ENCODE measurements around the gene CD6.

The CD6 gene

GRCh38 chr11:61049063-61049377 is 77.5 kb downstream of the CD6 start:
- ChIA-PET CTCF (no interaction called here), POLR2A (no interaction called here)
- no peak for DNase-seq (ENCODE audit: extremely low spot score)
- TF ChIP-seq SUZ12 (IDR thresholded peaks at IDR 0.05) (no peak), ARNT (IDR thresholded peaks at IDR 0.05) (no peak), FOXK2 (IDR thresholded peaks at IDR 0.05) (no peak), SP1 (IDR thresholded peaks at IDR 0.05) (no peak), FOXM1 (IDR thresholded peaks at IDR 0.05; ENCODE audit: borderline replicate concordance) (no peak), FOXA1 (IDR thresholded peaks at IDR 0.05) (no peak), HDGF (IDR thresholded peaks at IDR 0.05; ENCODE audit: borderline replicate concordance) (no peak), ZNF384 (IDR thresholded peaks at IDR 0.05) (no peak), CTBP1 (IDR thresholded peaks at IDR 0.05; ENCODE audit: borderline replicate concordance) (no peak), BHLHE40 (IDR thresholded peaks at IDR 0.05; ENCODE audit: borderline replicate concordance) (no peak), TARDBP (IDR thresholded peaks at IDR 0.05) (no peak), L3MBTL2 (conservative IDR thresholded peaks at IDR 0.05) (no peak), PKNOX1 (IDR thresholded peaks at IDR 0.05) (no peak), LEF1 (IDR thresholded peaks at IDR 0.05; ENCODE audit: borderline replicate concordance) (no peak), NFRKB (IDR thresholded peaks at IDR 0.05) (no peak), ELF4 (IDR thresholded peaks at IDR 0.05) (no peak)

- no peak for DNase-seq (ENCODE audit: extremely low spot score)
- ChIA-PET POLR2A (no interaction called here), CTCF (no interaction called here)
- TF ChIP-seq TARDBP (IDR thresholded peaks at IDR 0.05) = no peak
- TF ChIP-seq NFRKB (IDR thresholded peaks at IDR 0.05) = no peak
- no peak for TF ChIP-seq PKNOX1 (IDR thresholded peaks at IDR 0.05)
- TF ChIP-seq BHLHE40 (IDR thresholded peaks at IDR 0.05; ENCODE audit: borderline replicate concordance) = no peak
- TF ChIP-seq CTBP1 (IDR thresholded peaks at IDR 0.05; ENCODE audit: borderline replicate concordance) = no peak
- no peak for TF ChIP-seq ELF4 (IDR thresholded peaks at IDR 0.05)
- no peak for TF ChIP-seq FOXK2 (IDR thresholded peaks at IDR 0.05)
Measured at GRCh38 chr11:61049859-61050258, 78.4 kb downstream of the CD6 start.

GRCh38 chr11:61052182-61052972 is 80.9 kb downstream of the CD6 start:
- no peak for TF ChIP-seq ZNF384 (IDR thresholded peaks at IDR 0.05)
- no peak for TF ChIP-seq SP1 (IDR thresholded peaks at IDR 0.05)
- no peak for TF ChIP-seq LEF1 (IDR thresholded peaks at IDR 0.05; ENCODE audit: borderline replicate concordance)
- TF ChIP-seq L3MBTL2 (conservative IDR thresholded peaks at IDR 0.05) = no peak
- no peak for TF ChIP-seq BHLHE40 (IDR thresholded peaks at IDR 0.05; ENCODE audit: borderline replicate concordance)
- no peak for TF ChIP-seq ELF4 (IDR thresholded peaks at IDR 0.05)
- TF ChIP-seq NFRKB (IDR thresholded peaks at IDR 0.05) = no peak
- no peak for TF ChIP-seq CTBP1 (IDR thresholded peaks at IDR 0.05; ENCODE audit: borderline replicate concordance)
- ChIA-PET POLR2A (no interaction called here), CTCF (no interaction called here)
- no peak for DNase-seq (ENCODE audit: extremely low spot score)

- ChIA-PET POLR2A (no interaction called here), CTCF (no interaction called here)
- TF ChIP-seq PKNOX1 (IDR thresholded peaks at IDR 0.05) (no peak), HDGF (IDR thresholded peaks at IDR 0.05; ENCODE audit: borderline replicate concordance) (no peak), LEF1 (IDR thresholded peaks at IDR 0.05; ENCODE audit: borderline replicate concordance) (no peak), ELF4 (IDR thresholded peaks at IDR 0.05) (no peak)
- no peak for DNase-seq (ENCODE audit: extremely low spot score)
Measured at GRCh38 chr11:61053191-61053590, 81.7 kb downstream of the CD6 start.

GRCh38 chr11:61054513-61054912 is 83.0 kb downstream of the CD6 start:
- TF ChIP-seq TARDBP (IDR thresholded peaks at IDR 0.05) (no peak), SUZ12 (IDR thresholded peaks at IDR 0.05) (no peak), PKNOX1 (IDR thresholded peaks at IDR 0.05) (no peak), LEF1 (IDR thresholded peaks at IDR 0.05; ENCODE audit: borderline replicate concordance) (no peak), FOXA1 (IDR thresholded peaks at IDR 0.05) (no peak), HDGF (IDR thresholded peaks at IDR 0.05; ENCODE audit: borderline replicate concordance) (no peak)
- no peak for DNase-seq (ENCODE audit: extremely low spot score)
- ChIA-PET CTCF (no interaction called here), POLR2A (no interaction called here)

- ChIA-PET CTCF (no interaction called here), POLR2A (no interaction called here)
- no peak for DNase-seq (ENCODE audit: extremely low spot score)
- no peak for TF ChIP-seq ELF4 (IDR thresholded peaks at IDR 0.05)
Measured at GRCh38 chr11:61054927-61055562, 83.6 kb downstream of the CD6 start.
